ENCODE results near the gene DPF3.

- TF ChIP-seq CTCF (IDR thresholded peaks at IDR 0.05) (no peak), POLR2A (IDR thresholded peaks at IDR 0.05) (no peak), POLR2AphosphoS5 (IDR thresholded peaks at IDR 0.05) (no peak)
These were observed 249.9 kb downstream of the DPF3 start for GRCh38 chr14:72644038-72644437.

Data from prostate gland (tissue), 2 donors.